T-helper 22 cell (primary cell): ENCODE data around the gene MPP7.

ENCODE experiments used
- DNase-seq: peaks from one replicate; pipeline ENCODE4 v3.0.0-alpha.2; 2020; ENCODE audit warnings: low read depth

MPP7 gene

GRCh38 chr10:28305553-28305952 lies 2.7 kb upstream of the MPP7 start:
- DNase-seq, result no peak

DNA sequence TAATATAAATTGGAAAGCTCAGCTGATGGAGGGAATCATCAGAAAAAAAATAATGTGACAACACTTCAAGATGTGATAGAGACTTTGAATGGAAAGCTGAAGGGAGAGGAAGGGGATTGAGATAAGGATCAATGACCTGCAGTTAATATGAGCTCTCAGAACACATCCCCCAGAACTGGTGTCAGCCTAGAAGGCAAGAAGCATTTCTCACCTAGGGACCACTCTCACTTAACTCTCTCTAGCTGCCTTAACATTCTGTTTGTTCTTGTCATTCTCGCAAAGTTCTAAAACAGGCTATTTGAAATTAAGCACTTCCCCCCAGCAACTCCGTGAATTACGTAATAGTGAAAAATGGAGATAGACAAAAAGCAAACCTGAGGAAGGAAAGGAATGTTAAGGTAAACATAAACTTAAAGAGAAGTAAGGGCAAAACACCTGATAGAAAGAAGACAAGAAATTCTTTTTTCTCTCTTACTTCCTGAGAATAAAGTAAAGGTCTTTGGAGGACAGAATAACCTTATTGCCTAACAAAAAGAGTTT lies 1.2 kb upstream of the MPP7 start:
- DNase-seq, result no peak

GRCh38 chr10:28302012-28302637 lies 739 bp downstream of the MPP7 start:
- DNase-seq, result no peak

- no peak for DNase-seq
These were observed 2.8 kb downstream of the MPP7 start for GRCh38 chr10:28300027-28300426.

GRCh38 chr10:28298951-28299350 lies 3.9 kb downstream of the MPP7 start:
- no peak for DNase-seq

DNA sequence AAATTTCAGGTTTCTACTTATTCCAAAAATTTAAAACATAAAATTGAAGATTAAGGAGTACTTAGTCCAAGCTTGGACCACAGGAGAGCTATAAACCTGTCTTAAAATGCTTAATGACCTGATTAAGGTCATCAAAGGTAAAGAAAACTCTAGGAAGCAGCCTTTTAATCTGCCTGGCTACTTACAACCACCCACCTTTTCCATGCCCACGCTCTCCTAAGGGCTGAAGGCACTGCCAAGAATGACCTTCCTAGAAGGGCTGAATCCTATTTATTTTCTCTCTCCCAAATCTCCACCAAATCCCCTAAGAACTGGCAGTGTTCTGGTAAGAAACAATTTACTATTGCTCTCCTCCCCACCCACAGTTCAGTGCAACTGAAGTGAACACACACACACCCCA lies 6.8 kb downstream of the MPP7 start:
- no peak for DNase-seq

GRCh38 chr10:28295336-28295735 lies 7.5 kb downstream of the MPP7 start:
- no peak for DNase-seq

GRCh38 chr10:28294809-28295208 lies 8.1 kb downstream of the MPP7 start:
- DNase-seq, result no peak

DNA sequence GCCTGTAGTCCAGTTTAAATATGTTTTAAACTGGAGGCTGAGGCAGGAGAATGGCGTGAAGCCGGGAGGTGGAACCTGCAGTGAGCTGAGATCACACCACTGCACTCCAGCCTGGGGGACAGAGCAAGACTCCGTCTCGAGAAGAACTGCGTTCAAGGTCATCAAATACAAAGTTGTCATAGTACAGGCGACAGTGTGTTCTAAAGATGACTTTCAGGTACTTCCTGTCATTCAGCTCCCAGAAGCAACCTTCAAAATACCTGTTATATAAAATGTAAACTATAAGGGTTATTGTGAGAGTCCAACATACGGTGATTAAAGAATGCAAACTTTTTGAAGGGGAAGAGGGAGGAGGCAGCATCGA lies 8.7 kb downstream of the MPP7 start:
- DNase-seq, result no peak

DNA sequence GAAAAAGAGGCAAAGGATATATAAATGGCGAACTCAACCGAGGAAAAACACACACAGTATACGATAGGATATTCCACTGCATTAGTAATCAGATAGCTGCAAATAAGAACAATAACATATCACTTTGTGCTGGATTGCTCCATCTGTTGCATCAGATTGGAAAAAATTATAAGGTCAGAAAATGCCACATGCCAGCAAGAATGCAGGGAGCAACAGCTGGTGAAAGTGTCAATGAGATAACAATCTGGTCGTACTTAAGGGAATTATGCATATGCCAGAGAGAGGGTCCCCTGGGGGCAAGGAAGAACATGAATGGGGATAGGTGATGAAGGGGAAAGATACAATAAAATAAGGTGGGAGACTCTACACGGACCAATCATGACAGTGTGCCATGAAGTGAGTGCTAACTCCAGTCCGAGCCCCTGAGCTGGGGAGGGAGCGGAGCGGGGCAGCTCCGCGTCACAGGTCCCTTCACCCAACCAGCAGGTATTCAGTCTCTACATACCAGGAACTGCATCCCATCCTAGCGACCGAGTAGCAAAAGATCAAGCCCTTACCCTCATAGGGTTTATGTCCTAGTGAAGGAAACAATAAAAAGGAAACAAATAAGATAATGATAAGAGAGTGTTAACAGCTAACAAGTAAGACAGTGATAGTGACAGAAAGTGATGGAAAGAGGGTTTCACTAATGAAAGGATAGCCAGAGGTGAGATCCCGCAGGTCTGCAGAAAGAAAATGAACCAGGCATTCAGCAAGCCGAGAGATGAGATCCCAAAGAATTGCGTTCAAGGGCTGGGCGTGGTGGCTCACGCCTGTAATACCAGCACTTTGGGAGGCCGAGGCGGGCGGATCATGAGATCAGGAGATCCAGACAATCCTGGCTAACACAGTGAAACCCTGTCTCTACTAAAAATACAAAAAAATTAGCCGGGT lies 9.4 kb downstream of the MPP7 start:
- no peak for DNase-seq

DNA sequence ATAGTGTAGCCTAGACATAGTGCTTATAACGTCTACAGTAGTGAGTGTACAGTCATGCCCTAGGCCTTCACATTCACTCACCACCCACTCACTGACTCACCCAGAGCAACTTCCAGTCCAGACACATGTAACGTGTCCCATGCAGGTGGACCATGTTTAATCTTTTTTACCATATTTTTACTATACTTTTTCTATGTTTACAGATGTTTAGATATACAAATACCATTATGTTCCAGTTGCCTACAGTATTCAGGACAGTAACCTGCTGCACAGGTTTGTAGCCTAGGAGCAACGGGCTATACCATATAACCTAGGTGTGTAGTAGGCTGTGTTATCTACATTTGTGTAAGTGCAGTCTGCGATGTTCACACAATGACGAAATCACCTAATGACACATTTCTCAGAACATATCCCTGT lies 11.0 kb downstream of the MPP7 start:
- DNase-seq, result no peak

- DNase-seq, result no peak
These were observed 17.0 kb downstream of the MPP7 start for GRCh38 chr10:28285816-28286215.

DNA sequence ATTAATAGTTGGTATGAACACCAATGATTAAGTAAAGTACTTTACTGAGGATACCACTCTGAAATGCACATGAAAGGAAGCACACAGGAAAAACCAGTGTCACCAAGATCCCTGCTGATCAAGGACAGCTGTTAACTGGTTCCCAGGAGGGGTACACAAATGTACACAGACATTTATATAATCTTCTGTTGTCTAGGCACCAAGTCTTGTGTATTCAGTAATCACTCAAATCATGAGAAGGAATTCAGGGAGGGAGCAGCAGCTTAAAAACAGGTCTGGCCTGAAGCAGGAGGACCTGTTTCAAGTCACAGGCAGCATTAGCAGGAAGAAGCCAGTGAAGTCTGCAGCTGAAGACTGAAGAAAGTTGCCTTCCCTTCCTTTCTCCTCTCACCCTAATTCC lies 18.7 kb downstream of the MPP7 start:
- no peak for DNase-seq

DNA sequence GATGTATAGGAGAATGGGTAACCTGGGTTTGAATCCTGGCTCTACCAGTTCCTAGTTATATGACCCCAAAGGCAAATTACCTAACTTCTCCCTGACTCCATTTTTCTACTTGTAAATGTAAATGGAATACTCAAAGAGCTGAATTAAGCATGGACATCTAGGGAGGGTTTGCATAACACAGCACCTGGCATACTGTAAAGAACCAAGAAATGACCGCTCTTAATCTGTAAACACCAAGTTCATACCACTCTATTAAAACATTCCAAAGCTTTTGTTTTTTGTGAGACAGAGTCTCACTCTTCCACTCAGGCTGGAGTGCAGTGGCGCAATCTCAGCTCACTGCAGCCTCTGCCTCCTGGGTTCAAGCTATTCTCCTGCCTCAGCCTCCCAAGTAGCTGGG lies 19.6 kb downstream of the MPP7 start:
- no peak for DNase-seq

GRCh38 chr10:28282336-28282735 lies 20.5 kb downstream of the MPP7 start:
- no peak for DNase-seq

DNA sequence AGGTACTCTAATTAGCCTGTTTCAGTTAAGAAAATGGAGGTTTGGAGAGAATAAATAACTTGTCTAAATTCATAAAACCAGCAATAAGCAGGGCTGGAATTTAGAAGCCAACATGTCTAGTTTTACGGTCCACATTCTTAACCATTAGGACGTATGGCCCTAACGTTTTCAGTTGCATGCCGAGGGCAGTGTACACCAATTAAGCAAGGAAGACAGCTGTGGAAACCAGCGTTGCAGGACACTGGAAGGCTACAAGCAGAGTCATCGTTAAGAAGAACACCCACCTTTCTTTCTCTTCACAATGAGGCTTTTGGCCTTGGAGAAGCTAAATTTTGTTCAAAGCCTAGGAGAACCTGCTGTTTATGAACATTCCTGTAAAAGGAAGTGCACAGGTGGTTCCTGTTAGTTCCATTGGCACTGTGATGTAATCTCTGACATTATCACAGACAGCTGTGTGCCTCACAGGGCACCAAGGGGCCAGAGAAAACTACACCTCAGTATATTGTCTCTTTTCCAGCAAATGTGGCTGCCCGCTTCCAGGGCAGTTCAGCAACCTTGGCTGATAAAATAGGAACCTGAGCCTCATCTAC lies 21.0 kb downstream of the MPP7 start:
- no peak for DNase-seq

GRCh38 chr10:28280652-28281051 lies 22.2 kb downstream of the MPP7 start:
- DNase-seq, result no peak

DNA sequence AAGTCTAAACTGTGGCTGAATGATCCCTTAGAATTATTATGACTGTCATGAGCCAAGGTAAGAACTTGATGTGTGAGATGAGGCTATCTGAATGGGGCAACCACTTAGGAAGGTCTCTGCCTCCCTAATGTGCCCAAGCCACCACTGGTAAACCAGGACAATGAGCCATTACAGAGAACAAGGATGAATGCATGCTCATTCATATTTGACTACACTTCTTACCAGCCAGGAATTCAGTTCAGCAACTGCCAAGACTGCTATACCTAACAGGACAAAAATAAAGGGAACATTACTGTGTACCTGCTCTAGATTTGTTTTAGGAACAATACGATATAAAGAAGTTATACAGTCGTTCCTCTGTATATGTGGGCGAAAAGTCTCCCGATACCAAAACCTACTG lies 23.0 kb downstream of the MPP7 start:
- no peak for DNase-seq

DNA sequence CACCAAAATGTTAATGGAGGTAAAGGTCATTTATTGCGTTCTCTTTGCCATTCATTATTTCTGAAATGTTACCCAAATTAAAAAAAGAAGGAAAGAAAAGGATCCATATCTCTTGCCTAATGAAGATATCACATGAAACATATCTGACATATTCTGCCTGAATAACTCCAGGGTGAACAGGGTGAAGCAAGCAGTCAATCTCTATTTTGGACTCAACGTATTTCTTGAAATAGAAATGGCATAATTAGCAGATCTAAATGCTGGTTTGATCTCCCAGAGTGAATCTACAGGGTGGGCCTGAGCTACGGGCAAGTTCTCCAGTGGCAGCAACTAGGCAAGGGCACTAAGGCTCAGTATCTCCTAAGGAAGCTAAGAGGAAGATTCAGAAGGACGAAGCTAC lies 24.0 kb downstream of the MPP7 start:
- DNase-seq, result no peak

DNA sequence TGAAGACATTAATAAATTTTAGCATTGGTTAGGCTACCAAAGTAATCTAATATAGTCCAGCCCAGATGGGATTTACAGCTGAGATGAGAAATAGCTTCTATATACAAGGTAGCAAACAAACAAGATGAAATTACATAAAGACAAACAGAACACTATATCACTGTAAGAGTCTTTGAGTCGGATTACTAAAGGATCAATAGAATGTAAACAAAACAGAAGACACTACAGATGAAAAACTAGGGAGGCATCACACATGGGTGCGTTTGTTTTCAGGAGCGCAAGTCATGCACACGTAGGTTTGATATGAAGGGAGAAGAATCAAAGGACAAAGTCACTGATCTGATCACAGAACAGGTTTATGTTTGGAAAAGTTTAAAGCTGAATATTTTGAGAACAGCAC lies 26.5 kb downstream of the MPP7 start:
- DNase-seq, result no peak

- no peak for DNase-seq
These were observed 28.4 kb downstream of the MPP7 start for GRCh38 chr10:28274475-28274874.

DNA sequence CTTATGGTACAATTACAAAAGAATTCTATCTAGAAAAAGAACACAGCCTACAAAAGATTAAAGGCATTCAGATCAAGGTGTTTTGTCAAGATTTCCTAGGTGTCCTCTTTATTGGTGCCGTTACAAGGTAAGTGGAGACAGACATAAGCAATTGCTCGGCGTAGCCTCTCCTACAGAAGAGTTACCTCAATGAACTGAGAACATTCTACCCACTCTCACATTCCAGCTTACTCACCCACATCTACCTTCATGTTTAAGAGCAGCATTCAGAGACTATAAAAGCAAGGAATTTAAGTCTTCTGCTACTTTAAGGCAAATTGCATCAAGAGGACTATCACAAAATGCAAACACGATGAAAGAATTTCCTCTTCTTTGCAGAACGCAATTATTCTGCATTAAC lies 29.5 kb downstream of the MPP7 start:
- no peak for DNase-seq

GRCh38 chr10:28269842-28270456 lies 32.9 kb downstream of the MPP7 start:
- DNase-seq, result no peak
